GM18873 (cell line): Measurements from ENCODE around the gene CACNA1E.
A peak's percentile ranks its signal among the peaks of the same experiment; 100 is the strongest.

Experiments
- ATAC-seq: cut with Tn5 transposase; IDR thresholded peaks from one replicate; pipeline ENCODE4 v1.9.1; 2021; ENCODE audit warnings: mild to moderate bottlenecking, moderate library complexity, moderate number of reproducible peaks; ENCODE audit not compliant: unreplicated experiment, low FRiP score

Gene CACNA1E

GRCh38 chr1:181483285-181484195, at the start of gene CACNA1E:
TSS of gene CACNA1E (plus strand) at chr1:181483517. CDS start at chr1:181483745, 228 bp downstream.
- no peak for ATAC-seq

- ATAC-seq = no peak
These were observed 49.4 kb upstream of the CACNA1E start for GRCh38 chr1:181433931-181434330.

- ATAC-seq = no peak
These were observed 45.3 kb upstream of the CACNA1E start for GRCh38 chr1:181438013-181438412.

DNA sequence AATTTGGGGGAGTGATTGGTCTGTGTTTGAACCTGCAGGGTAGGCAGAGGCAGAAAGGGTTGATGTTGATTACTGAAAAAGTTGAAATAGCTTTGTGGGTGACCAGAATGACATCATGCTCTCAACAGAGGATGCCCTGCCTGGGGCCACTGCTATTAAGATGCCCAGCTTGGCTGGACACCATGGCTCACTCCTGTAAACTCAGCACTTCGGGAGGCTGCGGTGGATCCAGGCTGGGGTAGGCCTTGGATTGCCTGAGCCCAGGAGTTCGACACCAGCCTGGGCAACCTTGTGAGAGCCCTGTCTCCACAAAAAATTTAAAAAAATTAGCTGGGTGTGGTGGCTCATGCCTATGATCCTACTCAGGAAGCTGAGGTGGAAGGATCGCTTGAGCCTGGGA, 42.8 kb upstream of the CACNA1E start:
- ATAC-seq = no peak

GRCh38 chr1:181442181-181442525, 41.2 kb upstream of the CACNA1E start:
- ATAC-seq = no peak

GRCh38 chr1:181443231-181443853, 40.0 kb upstream of the CACNA1E start:
- no peak for ATAC-seq

DNA sequence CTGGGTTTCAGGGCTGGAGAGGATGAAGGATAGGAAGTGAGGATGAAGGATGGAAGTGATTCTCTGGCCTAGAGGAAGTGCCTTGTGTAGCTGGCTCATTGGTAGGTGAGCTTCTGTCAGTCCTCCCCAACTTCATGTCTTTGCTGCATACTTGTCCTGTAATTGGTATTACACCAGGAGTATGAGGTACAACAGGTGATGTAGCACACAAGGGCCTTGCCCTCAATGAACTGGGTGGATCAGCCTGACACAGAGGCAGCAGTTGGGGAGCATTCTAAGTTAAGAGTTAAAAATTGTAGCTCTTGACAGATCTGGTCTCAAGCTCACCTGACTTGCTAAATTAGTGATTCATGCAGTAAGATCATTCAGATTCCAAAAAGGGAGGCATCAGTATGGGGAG, 37.9 kb upstream of the CACNA1E start:
- no peak for ATAC-seq

DNA sequence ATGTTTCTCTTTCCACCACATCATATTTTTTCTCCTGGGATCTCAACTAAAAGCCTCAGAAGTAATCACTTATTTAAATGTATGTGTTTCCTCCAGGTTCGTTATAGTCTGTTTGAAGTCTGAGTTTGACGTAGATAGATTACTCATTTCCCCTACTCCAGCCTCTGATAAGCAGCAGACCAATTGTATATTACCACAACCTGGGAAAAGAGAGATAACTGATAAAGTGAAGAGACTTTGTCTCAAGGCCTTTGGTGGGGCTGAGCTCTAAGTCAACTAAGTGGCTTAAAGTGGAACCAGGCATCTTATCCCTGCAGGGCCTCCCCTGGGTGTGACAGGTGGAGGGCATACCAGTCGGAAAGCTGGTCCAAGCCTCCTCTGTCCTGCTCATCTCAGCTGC, 34.9 kb upstream of the CACNA1E start:
- ATAC-seq = no peak

DNA sequence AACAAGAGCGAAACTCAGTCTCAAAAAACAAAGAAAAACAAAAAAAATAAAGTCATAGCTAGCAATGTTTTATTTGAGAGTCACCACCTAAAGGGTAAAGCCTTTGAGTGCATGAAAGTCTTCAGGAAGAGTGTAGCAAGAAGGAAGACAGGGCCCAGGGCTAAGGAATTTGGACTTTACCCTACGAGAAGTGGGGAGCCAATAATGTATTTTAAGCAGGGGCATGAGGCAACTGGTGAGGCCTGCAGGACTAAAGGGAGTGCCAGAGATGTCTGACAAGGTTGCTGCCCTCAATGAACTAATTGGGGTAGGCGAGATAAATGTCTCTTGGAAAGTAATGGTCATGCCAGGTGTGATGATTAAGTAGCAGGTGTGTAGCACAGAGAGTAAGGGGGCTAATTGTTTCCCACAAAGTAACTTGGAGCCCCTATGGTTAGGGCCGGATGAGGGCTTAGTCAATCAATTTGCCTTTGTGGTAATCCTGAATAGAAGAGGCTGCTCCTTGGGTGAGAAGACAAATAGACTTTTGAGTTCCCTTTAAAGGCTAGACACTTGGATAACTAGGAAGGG, 31.6 kb upstream of the CACNA1E start:
- no peak for ATAC-seq

GRCh38 chr1:181452746-181453145, 30.6 kb upstream of the CACNA1E start:
- ATAC-seq = no peak

GRCh38 chr1:181453541-181454201, 29.6 kb upstream of the CACNA1E start:
- ATAC-seq = no peak

DNA sequence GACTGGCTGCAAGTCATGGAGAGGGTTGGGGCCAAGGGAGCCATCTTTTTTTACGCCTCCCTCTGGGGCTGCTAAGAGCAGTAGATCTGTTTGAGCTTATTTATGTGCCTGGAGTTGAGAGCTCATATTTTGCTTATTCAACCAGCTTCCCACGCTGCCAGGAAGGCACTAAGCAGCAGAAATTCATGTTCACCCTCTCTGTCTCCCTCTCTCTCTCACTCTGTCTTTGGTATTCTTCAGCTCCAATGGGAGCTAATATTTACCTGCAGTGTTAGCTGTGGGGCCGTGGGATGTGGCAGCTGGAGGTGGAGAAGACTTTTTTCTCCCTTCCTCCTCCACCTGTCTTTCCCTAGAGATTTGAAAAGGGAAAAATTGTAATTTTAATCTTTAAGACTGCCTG, 26.8 kb upstream of the CACNA1E start:
- no peak for ATAC-seq

GRCh38 chr1:181458419-181458818, 24.9 kb upstream of the CACNA1E start:
- no peak for ATAC-seq

DNA sequence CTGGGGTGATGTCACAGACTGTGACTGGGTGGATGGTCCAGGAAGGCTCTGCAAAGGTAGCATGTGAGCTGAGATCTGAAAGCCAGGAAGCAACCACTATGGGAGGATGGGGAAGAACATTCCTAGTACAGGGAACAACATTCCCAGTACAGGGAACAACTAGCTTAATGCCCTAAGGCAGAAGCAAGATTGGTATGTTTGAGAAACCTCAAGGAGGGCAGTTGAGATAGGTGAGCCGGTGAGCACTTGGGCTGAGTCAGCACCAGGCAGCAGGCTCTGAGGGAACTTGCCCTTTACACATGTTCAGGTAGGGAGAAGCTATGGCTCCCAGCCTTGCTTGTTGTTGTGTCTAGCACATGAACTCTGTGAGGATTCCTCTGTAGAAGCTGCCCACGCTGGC, 24.2 kb upstream of the CACNA1E start:
- ATAC-seq = no peak

DNA sequence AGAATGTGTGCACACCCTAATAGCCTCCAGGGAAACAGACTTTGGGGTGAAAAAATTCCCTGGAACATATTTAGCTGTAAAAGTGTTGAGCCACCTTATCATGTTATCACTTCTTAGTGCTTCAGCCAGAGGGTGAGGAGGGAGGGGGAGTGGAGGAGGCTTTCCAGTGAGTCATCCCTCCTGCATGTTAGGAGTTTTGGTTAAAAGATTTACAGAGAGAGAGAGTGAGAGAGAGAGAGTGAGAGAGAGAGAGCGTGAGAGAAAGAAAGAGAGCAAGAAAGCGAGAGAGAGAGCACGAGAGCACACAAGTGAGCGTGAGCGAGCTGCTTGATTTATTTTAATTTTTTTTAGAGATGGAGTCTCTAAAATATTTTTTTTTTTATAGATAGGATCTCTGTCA, 13.5 kb upstream of the CACNA1E start:
- ATAC-seq = no peak

DNA sequence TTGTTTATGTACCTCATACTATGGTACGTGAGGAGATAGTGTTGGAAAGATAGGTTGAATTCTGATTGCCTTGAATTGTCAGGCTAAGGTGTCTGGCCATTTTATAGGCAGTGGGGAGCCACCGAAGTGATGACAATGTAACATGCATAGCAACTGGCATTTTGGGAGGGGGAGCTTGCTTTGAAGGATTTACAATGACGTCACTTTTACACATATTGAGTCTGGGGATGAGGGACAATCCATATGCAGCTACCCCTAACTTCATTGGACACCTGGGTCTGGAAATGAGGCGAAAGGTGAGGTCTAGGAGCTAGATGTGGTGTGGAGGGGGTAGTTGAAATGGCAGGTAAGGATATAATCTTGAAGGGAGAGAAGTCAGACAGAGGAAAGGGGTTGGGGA, 7.7 kb upstream of the CACNA1E start:
- ATAC-seq = no peak

DNA sequence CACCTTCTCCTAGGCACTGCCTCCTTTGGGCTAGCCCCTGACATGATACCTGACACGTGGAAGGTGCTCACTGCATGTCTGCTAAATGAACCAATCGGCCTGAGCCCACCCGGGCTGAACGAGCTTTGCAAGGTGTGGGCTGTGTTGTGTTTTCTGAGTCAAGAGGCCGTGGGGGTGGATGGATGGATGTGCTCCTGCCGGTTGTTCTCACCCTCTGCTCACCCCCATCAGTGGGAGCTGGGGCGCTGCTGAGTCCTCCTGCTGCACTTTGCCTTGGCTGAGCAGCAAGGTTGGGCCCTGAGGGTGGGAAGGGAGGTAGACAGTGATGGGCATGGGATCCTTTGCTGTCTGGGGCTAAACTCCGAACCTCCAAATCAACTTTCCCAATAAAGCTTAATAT, 6.7 kb upstream of the CACNA1E start:
- no peak for ATAC-seq

GRCh38 chr1:181478306-181478705, 5.0 kb upstream of the CACNA1E start:
- no peak for ATAC-seq

DNA sequence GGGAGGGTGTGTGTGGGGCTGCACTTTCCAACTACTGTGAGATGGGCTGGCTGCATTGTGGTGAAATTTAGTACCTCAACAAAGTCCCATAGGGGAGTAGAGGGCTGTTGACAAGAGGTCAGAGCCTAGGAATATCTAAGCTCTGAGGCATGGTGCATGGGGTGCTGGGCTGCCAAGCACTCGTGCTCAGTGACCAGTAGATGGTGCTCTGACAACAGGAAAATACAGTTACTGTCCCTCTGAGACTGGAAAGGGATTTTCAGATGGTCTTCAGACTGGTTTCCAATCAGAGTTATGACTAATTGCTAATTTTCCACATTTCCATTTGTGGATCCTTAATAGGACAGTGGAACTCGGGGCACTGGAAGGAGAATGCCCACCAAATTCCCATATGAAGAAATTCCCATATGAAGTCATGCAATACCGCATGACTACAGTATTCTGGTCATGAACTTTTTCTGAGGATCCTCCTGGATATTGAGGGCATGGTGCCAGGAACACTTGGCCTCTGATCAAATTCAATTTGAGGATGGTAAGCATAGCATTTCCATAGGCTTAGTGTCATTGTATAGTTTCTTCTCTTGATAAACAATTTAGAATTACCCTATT, 4.1 kb upstream of the CACNA1E start:
- ATAC-seq = peak; percentile 42

GRCh38 chr1:181482001-181482430, 1.3 kb upstream of the CACNA1E start:
- ATAC-seq = no peak
